ENCODE measurements around the gene DDIT3. TPM values are rescaled to one million over a fixed set of nuclear protein-coding genes. Genes with fewer than 3 reads are reported as not detected.

DDIT3 gene
- total and polyA plus RNA-seq, 2 of the 13 experiments (the other 11 are each of a cell fraction or from before 2014, with no cell fraction given): 27.5 to 48.7 TPM

DNA sequence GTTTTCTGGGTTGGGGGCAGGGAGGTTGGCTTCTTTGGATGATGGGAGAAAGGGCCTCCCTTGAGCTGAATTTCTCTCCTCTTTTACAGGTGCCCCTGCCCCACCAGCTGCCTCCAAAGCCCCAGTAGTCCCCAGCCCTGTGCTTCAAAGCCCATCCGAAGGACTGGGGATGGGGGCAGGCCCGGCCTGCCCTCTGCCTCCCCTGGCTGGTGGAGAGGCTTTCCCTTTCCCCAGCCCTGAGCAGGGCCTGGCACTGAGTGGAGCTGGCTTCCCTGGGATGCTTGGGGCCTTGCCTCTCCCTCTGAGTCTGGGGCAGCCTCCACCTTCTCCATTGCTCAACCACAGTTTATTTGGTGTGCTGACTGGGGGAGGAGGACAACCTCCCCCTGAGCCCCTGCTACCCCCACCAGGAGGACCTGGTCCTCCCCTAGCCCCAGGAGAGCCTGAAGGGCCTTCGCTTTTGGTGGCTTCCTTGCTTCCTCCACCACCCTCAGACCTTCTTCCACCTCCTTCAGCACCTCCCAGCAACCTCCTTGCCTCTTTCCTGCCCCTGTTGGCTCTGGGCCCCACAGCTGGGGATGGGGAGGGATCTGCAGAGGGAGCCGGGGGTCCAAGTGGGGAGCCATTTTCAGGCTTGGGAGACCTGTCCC is 6.3 kb upstream of the DDIT3 start:
- Histone ChIP-seq H3K79me2 (ENCODE audit: insufficient read depth, low read length) (peaks cover 15% of the 10 kb centered on the region), H3K4me1 (ENCODE audit: insufficient read depth, low read length) (peaks cover 23% of the 10 kb centered on the region), H3K4me2 (ENCODE audit: low read depth, low read length) (no peak overlapping the region), H3K9me3 (ENCODE audit: low read length) (no peaks in the 10 kb centered on the region), H3K27me3 (ENCODE audit: control insufficient read depth in 1 of 2, insufficient read depth in 2 of 2, low read length in 2 of 2) (no peaks in the 10 kb centered on the region; a peak in 1 of 5 replicates), H4K20me1 (ENCODE audit: insufficient read depth, low read length) (no peaks in the 10 kb centered on the region), H3K9ac (ENCODE audit: insufficient read depth, low read depth, low read length) (no peak overlapping the region), H3K27ac (ENCODE audit: extremely low read length, insufficient read depth, low read length) (no peak overlapping the region), H3K36me3 (replicated peaks in 1 of 2; ENCODE audit: control insufficient read depth in 1 of 2, insufficient read depth in 2 of 2, low read length in 2 of 2) (peaks cover 20 to 65% of the 10 kb centered on the region in 2 experiments), H2AFZ (ENCODE audit: low read length) (no peak overlapping the region), H3K4me3 (replicated peaks in 1 of 3; ENCODE audit: insufficient read depth in 1 of 3, low read depth in 2 of 3, low read length in 3 of 3) (no peak overlapping the region)
- intact Hi-C loops (cut with micrococcal nuclease; ENCODE audit: unreplicated experiment): no loop called here
- in situ Hi-C loops (cut with HindIII; ENCODE audit: extremely low pct_ligation_motif_present, low pct_unique_long_range_greater_than_20kb): no loop called here
- ChIA-PET POLR2A (interaction anchor here (0.6 to 0.8 kb wide), 2 partner anchors 19 to 841 kb away, joined by 3 to 8 read pairs; no protein-coding TSS in a partner anchor), CTCF (ENCODE audit: low intra/inter-chr PET ratio, low total read pairs) (no interaction called here)
- FAIRE-seq (no peak), DNase-seq (ENCODE audit: low spot score) (no peak), ATAC-seq (no peak)
- no TSS peak for BruUV-seq (replicated peaks)
- WGBS (ENCODE audit: low lambda C conversion rate): 96% methylated on average over 2 of the region's 4 CpGs
- TF ChIP-seq POLR2A (IDR thresholded peaks at IDR 0.05; ENCODE audit: insufficient read depth in 1 of 2, low read depth in 2 of 2, low read length in 2 of 2): peak in 1 of 2 experiments; percentile 1; a peak in 1 of 4 replicates
- TF ChIP-seq, protein P1, sequence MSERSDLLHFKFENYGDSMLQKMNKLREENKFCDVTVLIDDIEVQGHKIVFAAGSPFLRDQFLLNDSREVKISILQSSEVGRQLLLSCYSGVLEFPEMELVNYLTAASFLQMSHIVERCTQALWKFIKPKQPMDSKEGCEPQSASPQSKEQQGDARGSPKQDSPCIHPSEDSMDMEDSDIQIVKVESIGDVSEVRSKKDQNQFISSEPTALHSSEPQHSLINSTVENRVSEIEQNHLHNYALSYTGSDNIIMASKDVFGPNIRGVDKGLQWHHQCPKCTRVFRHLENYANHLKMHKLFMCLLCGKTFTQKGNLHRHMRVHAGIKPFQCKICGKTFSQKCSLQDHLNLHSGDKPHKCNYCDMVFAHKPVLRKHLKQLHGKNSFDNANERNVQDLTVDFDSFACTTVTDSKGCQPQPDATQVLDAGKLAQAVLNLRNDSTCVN (CRISPR knock-in tag; IDR thresholded peaks at IDR 0.05; ENCODE audit: borderline replicate concordance): no peak

DNA sequence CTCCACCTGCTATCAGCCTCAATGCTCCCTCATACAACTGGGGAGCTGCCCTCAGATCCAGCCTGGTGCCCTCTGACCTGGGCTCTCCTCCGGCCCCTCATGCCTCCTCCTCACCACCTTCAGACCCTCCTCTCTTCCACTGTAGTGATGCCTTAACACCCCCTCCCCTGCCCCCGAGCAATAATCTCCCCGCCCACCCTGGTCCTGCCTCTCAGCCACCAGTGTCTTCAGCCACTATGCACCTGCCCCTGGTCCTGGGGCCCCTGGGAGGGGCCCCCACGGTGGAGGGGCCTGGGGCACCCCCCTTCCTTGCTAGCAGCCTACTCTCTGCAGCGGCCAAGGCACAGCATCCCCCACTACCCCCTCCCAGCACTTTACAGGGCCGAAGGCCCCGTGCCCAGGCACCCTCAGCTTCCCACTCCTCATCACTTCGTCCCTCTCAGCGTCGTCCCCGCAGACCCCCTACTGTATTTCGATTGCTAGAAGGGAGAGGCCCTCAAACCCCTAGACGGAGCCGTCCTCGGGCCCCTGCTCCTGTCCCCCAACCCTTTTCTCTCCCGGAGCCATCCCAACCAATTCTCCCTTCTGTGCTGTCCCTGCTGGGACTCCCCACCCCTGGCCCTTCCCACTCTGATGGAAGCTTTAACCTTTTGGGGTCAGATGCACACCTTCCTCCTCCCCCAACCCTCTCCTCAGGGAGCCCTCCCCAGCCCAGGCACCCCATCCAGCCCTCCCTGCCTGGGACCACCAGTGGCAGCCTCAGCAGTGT is 5.5 kb upstream of the DDIT3 start:
- H4K20me1 ChIP-seq (ENCODE audit: insufficient read depth, low read length): no peaks in the 10 kb centered on the region
- H3K79me2 ChIP-seq (ENCODE audit: insufficient read depth, low read length): peaks cover 15% of the 10 kb centered on the region
- no peak overlapping the region for H3K27ac ChIP-seq (ENCODE audit: extremely low read length, insufficient read depth, low read length)
- H3K4me3 ChIP-seq (replicated peaks in 1 of 3; ENCODE audit: insufficient read depth in 1 of 3, low read depth in 2 of 3, low read length in 3 of 3): no peak overlapping the region
- ATAC-seq: no peak
- H3K4me1 ChIP-seq (ENCODE audit: insufficient read depth, low read length): peaks cover 30% of the 10 kb centered on the region
- no peak for DNase-seq (ENCODE audit: low spot score)
- H2AFZ ChIP-seq (ENCODE audit: low read length): no peak overlapping the region
- POLR2A ChIA-PET: interaction anchor here (0.8 to 3.0 kb wide), 3 partner anchors 12 to 50 kb away, joined by 3 to 21 read pairs (median 5); no protein-coding TSS in a partner anchor
- H3K36me3 ChIP-seq (replicated peaks in 1 of 2; ENCODE audit: control insufficient read depth in 1 of 2, insufficient read depth in 2 of 2, low read length in 2 of 2): peaks cover 20 to 62% of the 10 kb centered on the region in 2 experiments
- intact Hi-C loops (cut with micrococcal nuclease; ENCODE audit: unreplicated experiment) (no loop called here), in situ Hi-C loops (cut with HindIII; ENCODE audit: extremely low pct_ligation_motif_present, low pct_unique_long_range_greater_than_20kb) (no loop called here)
- H3K4me2 ChIP-seq (ENCODE audit: low read depth, low read length): no peak overlapping the region
- H3K9me3 ChIP-seq (ENCODE audit: low read length): no peaks in the 10 kb centered on the region
- no peak overlapping the region for H3K9ac ChIP-seq (ENCODE audit: insufficient read depth, low read depth, low read length)
- CTCF ChIA-PET (ENCODE audit: low intra/inter-chr PET ratio, low total read pairs): no interaction called here
- H3K27me3 ChIP-seq (ENCODE audit: control insufficient read depth in 1 of 2, insufficient read depth in 2 of 2, low read length in 2 of 2): no peaks in the 10 kb centered on the region; a peak in 1 of 5 replicates
- FAIRE-seq: no peak
- no TSS peak for BruUV-seq (replicated peaks)
- no peak for TF ChIP-seq MXI1 (IDR thresholded peaks at IDR 0.05; ENCODE audit: borderline replicate concordance, low read depth, low read length)
- TF ChIP-seq SKI (IDR thresholded peaks at IDR 0.05; ENCODE audit: partially characterized antibody): no peak
- TF ChIP-seq AGO1 (IDR thresholded peaks at IDR 0.05; ENCODE audit: low read depth, low read length, poor library complexity, severe bottlenecking): peak; percentile 27
- peak in 1 of 2 experiments; percentile 22; a peak in 1 of 4 replicates for TF ChIP-seq POLR2A (IDR thresholded peaks at IDR 0.05; ENCODE audit: insufficient read depth in 1 of 2, low read depth in 2 of 2, low read length in 2 of 2)
- no peak for TF ChIP-seq PCBP2 (optimal IDR thresholded peaks at IDR 0.05; ENCODE audit: low read depth, low read length, poor library complexity, severe bottlenecking)
- TF ChIP-seq SALL2 (CRISPR knock-in tag; IDR thresholded peaks at IDR 0.05): no peak
- no peak for TF ChIP-seq RNF2 (conservative IDR thresholded peaks at IDR 0.05; ENCODE audit: low read depth)
- TF ChIP-seq BCL6 (CRISPR knock-in tag; IDR thresholded peaks at IDR 0.05): no peak
- 0 out of 2 replicates have a peak, but pooled peaks have one; percentile 1 for TF ChIP-seq POLR2G (IDR thresholded peaks at IDR 0.05; ENCODE audit: low read depth, low read length)
- TF ChIP-seq, protein P2, sequence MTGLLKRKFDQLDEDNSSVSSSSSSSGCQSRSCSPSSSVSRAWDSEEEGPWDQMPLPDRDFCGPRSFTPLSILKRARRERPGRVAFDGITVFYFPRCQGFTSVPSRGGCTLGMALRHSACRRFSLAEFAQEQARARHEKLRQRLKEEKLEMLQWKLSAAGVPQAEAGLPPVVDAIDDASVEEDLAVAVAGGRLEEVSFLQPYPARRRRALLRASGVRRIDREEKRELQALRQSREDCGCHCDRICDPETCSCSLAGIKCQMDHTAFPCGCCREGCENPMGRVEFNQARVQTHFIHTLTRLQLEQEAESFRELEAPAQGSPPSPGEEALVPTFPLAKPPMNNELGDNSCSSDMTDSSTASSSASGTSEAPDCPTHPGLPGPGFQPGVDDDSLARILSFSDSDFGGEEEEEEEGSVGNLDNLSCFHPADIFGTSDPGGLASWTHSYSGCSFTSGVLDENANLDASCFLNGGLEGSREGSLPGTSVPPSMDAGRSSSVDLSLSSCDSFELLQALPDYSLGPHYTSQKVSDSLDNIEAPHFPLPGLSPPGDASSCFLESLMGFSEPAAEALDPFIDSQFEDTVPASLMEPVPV (CRISPR knock-in tag; IDR thresholded peaks at IDR 0.05): no peak
- WGBS (ENCODE audit: low lambda C conversion rate): 92% methylated on average over 16 of the region's 16 CpGs

All from HepG2 (cell line).